Non-pigmented ciliary epithelial cell (primary cell): ENCODE measurements around the gene CSTF2T.

Experiments
- DNase-seq: peaks from one replicate; pipeline ENCODE4 v3.0.0-alpha.2; 2010; ENCODE audit warnings: low read depth

The CSTF2T gene, protein sequence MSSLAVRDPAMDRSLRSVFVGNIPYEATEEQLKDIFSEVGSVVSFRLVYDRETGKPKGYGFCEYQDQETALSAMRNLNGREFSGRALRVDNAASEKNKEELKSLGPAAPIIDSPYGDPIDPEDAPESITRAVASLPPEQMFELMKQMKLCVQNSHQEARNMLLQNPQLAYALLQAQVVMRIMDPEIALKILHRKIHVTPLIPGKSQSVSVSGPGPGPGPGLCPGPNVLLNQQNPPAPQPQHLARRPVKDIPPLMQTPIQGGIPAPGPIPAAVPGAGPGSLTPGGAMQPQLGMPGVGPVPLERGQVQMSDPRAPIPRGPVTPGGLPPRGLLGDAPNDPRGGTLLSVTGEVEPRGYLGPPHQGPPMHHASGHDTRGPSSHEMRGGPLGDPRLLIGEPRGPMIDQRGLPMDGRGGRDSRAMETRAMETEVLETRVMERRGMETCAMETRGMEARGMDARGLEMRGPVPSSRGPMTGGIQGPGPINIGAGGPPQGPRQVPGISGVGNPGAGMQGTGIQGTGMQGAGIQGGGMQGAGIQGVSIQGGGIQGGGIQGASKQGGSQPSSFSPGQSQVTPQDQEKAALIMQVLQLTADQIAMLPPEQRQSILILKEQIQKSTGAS

DNA sequence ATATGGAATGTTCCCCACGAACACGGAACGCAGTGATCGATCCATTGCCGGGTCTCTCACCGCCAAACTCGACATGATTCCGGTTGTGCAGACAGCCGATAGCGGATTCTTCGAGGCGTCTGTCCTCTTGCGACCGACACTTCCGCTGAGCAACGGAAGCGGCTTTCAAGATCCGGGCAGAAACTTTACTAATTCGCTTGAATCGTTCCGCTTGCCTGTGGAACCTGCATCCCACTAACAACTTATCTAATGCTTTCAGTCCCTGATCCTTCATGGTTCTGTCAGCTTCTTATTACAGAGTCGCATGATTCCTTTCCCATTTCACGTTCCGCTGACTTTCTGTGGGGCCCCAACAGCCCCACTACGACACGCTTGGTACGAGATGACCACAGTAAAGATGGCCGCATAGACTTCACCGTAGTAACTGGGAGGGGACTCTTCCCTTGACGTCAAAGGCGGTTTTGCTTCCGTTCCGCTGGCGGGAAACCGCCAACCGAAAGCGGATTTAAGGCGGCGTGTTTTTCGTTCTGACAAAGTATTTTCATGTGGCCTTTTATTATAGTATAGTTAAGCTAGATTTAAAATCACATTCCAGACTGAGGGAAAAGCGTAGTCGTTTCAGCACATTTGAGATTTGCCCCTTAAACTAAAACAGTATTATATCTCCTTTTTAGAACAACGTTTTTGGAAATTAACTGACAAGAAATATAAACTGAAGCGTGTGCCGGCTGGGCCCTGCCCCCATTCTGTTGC lies at the start of gene CSTF2T:
CSTF2T (minus strand) TSS at position 121 of the 753 bp plus-strand sequence; CDS start at position 75, 46 bp downstream.
- DNase-seq: peak; percentile 75

DNA sequence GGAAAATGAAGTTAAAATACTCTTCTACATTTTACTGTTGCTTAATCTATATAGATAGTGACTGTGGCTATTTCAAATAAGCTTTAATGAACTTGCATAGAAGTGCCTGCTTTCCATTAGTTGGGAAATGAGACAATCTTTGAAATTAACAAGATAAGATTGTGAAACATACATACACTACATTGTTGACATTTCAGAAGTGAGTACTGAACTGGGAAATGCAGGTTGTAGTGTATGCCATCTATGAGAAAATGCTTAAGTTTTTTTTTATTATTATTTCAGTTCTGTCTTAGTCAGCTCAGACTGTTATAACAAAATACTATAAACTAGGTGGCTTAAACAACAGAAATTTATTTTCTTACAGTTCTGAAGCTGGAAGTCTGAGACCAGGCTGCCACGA lies 49.6 kb upstream of the CSTF2T start:
- DNase-seq: no peak

DNA sequence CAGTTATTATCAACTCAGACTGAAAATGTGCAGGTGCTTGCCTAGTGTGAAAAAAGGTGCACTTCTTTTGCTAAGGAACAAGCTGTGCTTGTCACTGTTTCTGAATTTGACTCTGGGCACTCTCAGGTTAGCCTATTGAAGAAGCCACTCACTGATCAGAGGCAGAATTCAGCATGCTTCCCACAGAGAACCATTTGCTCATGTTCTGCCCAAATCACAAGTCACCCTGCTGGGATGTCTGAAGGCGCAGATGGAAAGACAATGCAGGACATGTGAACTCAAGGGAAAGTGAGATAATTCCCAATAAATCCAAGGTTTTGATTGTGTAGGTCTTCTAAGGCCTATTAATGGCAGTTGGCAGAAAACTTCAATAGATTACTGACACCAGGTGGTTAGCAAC lies 47.8 kb upstream of the CSTF2T start:
- DNase-seq: no peak

DNA sequence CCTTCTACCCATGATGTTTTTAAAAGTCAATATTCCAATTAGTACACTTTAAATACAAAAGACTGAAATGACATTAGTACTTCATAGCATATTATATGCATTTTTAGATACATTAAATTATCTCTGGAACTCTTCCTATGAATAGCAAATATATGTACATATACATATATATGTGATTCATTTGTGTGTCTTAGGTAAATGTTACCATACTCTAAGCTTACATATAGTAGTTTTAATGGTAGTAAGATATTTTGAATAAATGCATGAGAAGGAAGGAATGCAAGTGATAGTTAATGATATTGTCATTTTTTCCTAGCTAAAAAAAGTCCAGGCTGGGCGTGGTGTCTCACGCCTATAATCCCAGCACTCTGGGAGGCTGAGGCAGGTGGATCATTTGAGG lies 46.0 kb upstream of the CSTF2T start:
- DNase-seq: no peak

DNA sequence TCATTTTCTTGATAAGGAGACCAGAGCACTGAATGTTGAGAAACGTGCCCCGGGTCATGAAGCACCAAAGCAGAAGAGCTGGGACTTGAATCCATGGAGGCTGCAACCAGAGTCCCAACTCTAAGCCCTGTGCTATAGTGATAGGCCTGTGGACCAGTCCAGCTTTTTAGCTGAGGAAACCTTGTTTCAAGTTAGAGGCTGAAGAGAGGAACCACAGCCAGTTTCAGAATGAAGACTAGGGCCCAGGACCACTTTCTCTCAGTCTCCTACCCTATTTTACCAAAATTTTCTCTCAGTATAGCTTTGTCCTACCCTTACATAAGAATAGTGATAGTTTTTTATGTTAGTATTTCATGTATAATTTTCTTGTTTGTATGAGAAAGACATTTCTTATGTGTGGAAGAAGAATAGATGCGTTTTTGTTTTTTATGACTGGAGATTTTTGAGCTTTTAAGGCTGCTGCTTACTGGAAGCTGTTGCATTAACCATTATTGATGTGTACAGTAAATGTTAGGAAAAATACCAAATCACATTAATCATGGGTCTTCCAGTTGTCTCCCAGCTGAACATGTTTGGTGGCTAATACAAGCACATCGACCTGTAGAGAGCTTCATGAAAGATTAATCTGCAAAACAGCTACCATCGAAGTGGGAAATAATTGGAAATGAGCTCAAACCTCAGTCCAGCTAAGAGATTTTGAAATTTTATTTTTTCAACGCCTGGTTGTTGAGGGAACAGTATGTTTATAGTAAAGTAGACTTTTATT lies 45.0 kb upstream of the CSTF2T start:
- no peak for DNase-seq

DNA sequence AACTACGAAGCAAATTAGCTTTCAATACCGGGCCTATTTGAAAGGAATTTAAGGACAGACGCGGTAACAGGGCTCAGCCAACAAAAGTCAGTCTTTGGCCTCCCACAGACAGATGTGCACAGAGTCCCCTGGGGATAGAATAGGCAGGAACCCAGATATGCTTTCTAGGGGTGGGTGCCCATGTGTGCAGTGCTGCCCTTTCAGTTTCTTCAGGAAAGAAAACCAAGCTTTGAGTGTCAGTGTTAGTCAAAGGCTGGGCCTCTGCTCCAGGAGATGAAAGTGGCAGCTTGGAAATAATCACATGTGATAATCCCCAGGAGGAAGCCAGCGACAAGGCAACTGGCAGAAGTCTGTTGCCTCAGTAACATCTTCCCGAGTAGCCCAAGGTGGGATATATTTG lies 43.8 kb upstream of the CSTF2T start:
- no peak for DNase-seq

DNA sequence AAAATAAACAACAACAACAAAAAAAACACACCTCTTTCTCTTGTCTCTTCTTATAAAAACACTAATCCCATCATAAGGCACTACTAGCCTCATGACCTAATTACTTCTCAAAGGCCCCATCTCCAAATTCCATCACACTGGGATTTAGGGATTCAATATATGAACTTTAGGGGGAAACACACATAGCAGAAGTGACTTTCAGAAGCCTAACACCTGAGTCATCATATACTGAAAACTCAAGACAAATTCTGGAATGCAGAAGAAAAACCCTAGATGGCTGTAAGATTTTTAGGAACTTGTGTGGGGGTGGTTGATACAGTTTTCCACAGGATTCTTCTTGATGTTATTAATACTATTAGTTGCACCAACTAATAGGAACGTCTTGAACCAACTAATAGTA lies 33.7 kb upstream of the CSTF2T start:
- DNase-seq: no peak

DNA sequence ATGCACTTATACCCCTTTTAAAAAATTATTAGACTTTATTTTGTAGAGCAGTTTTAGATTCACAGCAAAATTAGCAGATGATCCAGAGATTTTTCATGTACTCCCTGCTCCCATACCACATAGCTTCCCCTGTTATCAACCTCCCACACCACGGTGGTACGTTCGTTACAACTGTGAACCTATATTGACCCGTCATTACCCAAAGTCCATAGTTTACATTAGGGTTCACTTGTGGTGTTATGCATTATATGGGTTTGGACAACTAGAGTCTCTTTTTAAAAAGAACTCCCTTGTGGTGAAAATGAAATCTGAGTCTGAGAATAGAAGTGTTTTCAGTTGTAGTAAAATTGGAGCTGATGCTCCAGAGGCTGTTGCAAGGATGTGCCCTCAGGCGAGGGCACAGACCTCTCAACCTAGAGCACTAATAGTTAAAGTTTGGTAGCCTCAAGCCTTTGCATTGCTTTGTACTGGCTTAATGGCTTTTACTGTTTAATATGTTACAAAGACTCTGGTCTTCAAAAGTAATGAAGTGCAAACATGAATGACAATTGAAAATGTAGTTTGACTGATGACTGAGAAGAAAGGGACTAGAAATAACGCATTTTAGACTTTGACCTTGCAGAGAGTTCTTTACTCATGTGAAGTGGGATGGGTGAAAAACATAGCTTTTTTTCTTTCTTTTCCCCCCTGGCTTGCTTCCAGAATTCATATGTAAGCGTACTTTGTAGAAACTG lies 30.6 kb upstream of the CSTF2T start:
- DNase-seq: no peak

DNA sequence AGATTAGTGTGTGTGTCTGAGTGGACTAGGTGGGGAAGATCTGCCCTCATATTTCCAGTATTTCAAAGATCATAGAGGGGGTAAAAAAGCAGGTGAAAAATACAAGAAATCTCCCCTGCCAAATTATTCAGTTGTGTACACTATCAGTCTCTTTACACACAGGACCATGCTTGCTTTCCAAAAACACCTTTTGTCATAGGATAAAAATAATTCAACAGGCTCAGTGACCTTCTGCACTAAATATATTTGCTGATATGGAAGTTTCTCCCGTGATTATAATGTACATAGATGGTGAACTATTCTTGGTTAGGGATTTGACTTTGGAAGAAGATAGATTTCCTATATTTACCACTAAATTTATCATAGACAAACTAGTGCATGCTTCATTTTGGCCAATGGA lies 24.6 kb upstream of the CSTF2T start:
- DNase-seq: no peak

DNA sequence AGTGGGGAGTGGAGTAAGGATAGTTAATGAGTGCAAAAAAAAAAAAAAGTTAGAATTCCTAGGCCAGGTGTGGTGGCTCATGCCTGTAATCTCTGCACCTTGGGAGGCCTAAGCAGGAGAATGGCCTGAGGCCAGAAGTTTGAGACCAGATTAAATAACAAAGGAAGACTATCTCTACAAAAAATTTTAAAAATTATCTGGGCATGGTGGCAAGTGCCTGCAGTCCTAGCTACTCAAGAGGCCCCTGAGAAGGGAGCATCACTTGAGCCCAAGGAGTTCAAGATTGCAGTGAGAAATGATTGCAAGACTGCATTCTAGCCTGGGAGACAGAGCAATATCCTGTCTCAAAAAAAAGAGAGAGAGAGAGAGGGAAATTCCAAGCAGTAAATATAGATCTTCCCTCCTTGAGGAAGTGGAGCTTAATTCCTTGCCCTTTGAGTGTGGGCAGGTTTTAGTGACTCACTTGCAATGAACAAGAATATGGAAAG lies 19.5 kb upstream of the CSTF2T start:
- peak; percentile 28 for DNase-seq

DNA sequence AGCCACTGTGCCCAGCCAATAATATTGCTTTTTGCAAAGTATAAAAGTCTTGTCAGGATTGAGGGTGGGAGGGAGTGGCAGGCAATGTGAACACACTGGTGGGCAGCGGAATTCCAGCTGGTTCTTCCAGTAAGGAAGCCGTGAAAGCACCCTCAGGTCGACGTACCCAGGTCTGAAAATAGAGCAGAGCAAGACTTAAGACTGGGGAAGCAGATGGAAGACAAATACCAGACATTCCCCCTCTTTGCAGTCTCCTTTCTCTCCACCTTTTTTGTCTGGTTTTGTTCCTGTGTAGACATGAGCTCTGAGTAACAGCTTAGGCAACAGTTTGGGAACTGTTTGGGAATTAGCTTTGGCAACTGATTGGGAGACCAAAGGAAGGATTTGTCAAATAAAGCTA lies 17.6 kb upstream of the CSTF2T start:
- DNase-seq: no peak

DNA sequence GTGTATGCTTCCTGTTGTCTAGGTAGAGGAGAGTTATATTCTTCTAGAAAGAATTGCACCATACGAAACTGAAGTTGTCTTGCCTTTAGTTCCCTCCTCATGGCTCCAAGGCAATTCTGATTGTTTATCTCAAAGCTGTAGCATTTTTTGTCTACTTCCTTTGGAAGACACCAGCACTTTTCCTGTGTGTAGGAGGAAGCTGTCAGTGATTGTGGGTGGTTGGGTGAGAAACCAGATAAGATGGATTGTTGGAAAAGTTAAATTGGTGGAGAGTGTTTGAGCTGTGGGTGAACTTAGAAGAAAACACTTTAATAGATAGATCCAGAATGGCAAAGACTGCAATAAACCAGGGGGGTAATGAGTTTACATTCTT lies 12.1 kb upstream of the CSTF2T start:
- DNase-seq: no peak

DNA sequence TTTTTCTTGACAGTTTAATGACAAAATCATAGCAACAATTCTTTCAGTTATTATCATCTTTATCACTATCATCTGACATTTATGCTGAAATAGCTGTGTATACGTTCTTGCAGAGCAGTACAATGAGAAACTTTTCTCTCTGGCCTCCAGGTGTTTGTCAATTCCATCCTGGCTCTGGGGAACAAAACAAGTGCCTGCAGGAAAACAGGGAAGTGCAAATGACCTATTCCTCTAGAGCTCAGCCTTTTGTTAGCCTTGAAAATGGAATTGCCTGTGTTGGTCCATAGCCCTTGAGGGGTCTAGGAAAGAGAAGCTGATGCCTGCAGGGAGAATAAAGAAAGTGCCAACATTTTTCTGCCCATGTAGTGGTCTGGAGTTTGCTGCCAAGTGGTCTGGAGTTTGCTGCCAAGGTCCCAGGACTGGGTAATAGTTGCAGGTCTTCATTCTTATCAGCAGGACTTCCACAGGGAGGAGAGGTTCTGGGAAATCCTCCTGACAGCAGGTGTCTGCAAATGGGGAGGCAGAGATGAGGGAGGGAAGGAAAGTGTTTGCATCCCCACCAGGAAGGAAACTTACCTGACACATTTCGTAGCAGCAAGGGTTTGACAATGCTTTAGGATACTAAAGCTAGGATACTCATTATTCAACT lies 10.1 kb upstream of the CSTF2T start:
- no peak for DNase-seq

DNA sequence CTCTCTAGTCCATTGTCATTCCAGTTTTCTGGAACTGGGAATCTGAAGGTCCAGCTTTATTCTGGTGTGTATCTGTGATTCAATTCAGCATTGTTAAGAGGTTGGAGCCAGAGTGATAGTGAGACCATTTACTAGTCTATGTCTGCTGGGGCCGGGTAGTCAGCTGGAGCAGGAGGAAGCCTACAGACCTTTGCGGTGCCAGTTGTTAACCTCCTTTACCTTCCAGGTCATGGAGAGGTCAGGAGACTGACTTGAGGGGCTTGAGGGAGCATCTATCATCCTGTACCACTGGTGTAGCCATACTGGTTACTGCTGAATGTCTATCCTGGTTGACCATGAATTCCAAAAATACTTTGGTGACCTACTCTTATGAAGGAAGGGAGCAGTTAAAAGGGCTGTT lies 9.2 kb upstream of the CSTF2T start:
- DNase-seq: no peak

DNA sequence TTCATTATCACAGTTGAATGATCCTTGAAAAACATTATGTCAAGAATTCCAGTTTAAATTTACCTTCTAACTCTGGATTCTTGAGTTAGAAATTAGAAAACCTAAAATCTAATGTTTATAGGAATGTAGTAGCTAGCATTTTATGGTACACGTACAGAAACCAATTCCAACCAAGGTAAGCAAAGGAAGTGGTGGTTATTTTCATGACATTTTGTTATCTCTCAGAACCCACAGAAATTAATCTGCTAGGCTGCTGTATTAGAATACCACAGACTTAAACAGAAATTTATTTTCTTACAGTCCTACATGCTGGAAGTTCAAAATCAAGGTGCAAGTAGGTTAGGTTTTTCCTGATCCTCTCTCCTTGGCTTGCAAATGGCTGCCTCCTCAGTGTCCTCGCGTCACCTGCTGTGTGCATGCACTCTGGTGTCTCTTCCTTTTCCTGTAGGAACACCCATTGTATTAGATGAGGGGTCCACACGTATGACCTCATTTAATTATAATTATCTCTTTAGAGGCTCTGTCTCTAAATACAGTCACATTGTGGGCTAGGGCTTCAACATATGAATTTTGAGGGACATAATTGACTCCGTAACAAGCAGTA lies 8.5 kb upstream of the CSTF2T start:
- DNase-seq: no peak

DNA sequence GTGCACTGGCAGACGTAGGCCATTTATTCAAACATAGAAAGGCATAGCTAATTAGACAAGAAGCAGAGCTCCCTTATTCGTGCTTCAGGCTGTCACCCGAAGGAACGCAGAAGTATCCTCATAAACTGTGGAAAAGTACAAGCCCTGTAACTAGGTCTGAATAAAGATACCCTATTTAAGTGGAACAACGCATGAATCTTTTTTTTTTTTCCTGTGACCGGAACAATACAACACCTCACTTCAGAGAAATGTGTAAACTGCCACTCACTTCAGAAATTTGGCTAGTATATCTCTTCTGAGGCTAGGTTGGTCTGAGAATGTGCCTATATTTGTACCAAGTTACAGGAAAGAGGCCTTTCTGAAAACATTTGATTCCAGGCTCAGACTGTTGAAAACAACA lies 8.0 kb upstream of the CSTF2T start:
- DNase-seq: no peak

DNA sequence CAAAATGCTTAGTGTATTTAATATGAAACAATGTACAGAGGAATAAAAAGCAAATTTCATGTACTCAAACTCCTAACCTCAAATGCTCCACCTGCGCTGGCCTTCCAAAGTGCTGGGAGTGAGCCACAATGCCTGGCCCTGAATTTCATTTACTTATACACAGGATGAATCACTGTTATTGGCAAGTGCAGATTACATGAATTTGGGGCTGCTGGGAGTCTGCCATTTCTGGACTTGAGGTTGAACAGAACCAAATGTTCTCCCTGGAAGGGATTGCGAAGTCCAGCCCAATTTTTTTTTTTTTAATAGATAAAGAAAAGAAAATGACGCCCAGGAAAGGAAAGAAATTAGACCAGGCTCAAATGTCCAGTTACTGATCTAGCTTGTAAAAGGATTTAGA lies 6.8 kb upstream of the CSTF2T start:
- DNase-seq: no peak

DNA sequence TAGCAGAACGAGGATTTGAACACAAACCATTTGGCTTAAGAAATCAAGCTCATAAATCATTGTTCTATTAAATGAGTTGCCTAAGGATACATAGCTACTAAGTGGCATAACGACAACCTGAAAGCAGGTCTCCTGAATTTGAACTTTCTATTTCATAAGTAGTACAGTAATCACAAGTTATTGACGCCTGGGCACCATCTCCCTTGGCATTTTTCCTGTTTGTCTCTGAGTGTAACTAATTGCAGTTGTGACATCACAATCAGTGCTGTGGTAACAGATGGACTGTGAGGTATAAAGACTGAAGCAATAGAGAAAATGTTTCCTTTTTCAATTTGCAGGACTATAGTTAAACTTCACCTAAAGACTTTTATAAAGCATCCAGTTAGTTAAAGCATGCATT lies 6.4 kb upstream of the CSTF2T start:
- no peak for DNase-seq

DNA sequence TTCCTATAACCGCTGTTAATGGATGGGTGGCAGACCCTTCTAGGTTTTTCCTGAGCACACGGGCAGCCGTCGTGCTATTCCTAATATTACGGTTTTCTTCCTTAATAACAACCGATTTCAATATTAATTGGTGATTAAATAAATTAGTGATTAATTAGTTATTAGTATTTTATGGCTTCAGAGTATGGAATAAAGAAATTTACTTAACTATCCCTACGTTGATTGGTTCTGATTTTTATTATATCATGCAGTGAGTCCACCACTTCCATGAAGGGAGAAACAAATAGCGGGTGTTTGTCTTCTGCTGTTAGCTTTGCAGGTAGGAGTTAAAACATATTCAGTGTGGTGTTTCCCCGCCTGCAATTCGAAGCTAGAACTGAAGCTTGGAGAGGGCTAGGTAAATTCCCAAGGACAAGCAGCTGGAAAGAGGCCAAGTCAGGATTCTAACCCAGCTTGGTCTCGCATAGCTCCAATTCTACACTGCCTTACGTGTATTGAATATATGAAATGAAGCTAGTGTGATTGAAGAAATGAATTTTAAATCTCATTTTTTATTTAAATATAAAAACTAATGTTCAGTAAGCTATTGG lies 928 bp upstream of the CSTF2T start:
- DNase-seq: no peak

DNA sequence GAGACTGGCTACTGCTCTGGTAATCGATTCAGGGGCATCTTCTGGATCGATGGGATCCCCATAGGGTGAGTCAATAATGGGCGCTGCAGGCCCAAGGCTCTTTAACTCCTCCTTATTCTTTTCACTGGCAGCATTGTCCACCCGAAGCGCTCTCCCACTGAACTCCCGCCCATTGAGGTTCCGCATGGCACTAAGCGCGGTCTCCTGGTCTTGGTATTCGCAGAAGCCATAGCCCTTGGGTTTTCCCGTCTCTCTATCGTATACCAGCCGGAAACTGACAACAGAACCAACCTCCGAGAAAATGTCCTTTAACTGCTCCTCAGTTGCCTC lies 285 bp downstream of the CSTF2T start:
- no peak for DNase-seq
